Measurements from ENCODE around the gene NAXD.
"Not testable (repeated sequence)": the region's sequence is repeated elsewhere in the genome, so short reads cannot be mapped to it uniquely, and the experiment has no call there.

NAXD gene

GRCh38 chr13:110664673-110665072 is 49.3 kb downstream of the NAXD start:
- DNase-seq (ENCODE audit: low read depth), result no peak

DNA sequence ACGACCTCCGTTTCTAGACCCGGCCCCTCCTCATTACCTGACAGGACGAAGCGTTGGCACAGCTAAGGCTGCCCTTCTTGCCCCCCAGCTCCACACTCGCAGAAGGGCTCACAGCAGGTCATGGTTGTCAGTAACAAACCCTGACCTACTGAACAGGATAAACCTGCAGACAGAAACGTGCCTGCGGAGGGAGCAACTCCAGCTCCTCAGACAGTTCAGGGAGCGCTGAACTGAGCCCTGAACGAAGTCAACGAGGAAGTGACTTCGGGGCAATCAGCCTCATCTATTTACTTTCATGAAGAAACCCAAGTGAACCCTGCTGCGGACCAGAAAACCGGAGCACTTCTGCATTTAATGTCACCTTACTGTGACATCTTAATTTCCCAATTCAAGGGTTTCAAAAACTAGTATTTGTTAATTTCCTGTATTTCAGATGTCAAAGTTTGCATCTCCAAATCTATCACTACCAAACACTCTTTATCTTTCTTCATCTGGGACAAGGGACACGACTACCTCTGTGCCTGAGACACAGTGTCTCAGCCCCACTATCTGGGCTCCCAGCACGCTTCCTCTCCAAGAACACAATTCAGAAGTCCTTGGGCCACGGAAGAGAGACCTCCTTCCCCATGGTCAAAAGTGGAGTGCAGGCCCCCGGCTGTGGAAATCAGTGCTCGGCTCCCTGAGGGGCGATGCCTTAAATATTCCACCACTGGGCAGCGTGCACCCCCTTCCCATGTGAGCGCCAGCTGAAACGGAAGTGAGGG is 50.3 kb downstream of the NAXD start:
- DNase-seq (ENCODE audit: low read depth), result no peak

DNA sequence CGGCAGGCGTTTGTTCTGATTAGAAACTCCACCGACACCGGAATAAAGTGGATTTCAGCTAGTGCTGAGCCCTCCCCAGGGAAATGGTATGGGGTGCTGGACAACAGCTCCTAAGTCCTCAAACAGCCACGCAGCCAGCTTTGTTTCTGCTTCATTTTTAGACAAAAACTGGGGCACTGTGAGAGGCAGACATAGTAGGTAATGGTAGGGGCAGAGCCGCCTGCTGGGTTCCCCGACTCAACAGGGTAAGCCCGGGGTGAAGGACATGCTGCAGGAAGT is 50.8 kb downstream of the NAXD start:
- no peak for DNase-seq (ENCODE audit: low read depth)

DNA sequence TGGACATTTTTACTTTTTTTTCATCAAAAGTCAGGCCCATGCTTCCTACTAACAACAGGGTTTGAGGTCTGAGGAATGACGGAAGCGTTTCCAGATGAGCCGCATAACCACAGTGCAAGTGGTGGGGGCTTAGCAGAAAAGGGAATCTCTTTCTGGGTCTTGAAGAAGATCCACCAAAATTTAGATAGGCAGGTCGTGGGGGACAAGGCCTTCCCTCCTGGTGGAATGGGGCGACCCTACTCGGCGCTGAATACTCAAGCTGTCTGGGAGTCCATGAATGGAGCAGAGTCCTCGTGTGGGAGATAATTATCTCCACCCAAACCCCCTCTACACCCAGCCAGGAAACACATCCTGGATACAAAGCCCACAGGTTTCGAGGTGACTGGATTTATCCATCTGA is 53.7 kb downstream of the NAXD start:
- no peak for DNase-seq (ENCODE audit: low read depth)

DNA sequence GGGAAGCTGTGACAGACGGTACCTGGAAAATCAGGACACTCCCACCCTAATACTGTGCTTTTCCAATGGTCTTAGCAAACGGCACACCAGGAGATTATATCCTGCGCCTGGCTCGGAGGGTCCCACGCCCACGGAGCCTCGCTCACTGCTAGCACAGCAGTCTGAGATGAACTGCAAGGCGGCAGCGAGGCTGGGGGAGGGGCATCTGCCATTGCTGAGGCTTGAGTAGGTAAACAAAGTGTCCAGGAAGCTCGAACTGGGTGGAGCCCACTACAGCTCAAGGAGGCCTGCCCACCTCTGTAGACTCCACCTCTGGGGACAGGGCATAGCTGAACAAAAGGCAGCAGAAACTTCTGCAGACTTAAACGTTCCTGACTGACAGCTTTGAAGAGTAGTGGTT is 54.5 kb downstream of the NAXD start:
- not testable (repeated sequence) for DNase-seq (ENCODE audit: low read depth)

GRCh38 chr13:110676595-110677587 is 61.5 kb downstream of the NAXD start:
- no peak for DNase-seq (ENCODE audit: low read depth)

DNA sequence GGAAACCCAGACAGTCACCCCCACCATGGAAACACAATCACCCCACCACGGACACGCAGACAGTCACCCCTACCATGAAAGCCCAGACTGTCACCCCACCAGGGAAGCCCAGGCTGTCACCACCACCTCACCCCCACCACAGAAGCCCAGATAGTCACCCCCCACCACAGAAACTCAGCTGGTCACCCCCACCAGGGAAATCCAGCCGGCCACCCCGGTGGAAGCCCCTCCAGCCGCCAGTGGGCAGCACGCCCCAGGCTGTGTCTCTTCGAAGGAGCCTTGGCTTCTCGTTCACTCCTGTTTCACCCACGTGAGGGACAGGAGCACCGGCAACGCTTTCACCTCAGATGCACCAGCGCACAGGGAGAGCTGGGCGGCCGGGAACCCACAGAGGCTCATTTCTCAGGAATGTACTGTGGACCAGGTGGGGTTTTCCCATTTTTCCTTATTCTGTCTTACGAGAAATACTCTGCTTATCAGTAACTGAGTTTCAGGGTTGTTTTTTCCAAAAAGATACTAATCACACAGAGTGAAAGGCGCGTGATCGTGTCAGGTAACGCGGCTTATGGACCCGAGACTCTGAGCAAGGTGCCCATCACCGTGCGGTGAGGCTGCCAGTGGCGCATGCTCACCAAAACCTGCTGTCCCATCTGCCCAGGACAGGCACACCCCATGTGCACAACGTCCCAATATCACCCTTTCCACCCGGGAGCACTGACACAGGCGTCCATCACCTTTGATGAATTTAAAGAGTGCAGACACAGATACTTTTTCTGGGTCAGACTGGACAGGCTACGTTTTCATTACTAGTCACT is 62.6 kb downstream of the NAXD start:
- peak; percentile 75 for DNase-seq (ENCODE audit: low read depth)

- no peak for DNase-seq (ENCODE audit: low read depth)
Observed at GRCh38 chr13:110680852-110681251, 65.5 kb downstream of the NAXD start.

DNA sequence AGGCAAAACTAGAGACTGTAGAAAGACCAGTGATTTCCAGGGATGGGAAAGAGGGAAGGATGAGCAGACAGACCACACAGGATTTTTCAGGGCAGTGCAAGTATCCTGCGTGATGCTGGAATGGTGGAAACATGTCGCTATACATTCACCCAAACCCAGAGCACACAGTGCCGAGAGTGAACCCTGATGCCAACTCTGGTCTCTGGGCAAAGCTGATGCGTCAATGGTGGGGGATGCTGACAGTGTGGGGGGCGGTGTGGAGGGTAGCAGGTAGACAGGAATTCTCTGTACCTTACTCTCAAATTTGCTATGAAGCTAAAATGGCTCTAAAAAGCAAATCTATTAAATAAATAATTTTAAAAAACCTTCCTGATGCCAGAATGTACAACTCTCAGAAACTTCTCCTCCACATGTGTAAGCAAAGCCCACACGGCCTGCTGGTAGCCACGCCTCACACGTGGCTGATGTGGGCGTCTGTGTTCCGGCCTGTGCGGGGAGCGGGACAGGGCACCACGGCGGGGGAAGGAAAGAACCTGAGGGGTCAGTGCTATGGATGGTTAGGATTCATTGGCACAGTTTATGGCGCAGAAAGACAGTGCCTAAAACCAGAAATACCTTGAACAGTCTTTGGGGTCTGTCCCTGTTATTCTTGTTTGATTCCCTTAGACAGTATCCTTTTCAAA is 66.7 kb downstream of the NAXD start:
- no peak for DNase-seq (ENCODE audit: low read depth)

GRCh38 chr13:110682746-110683145 is 67.4 kb downstream of the NAXD start:
- no peak for DNase-seq (ENCODE audit: low read depth)

- DNase-seq (ENCODE audit: low read depth), result peak; percentile 43
Observed at GRCh38 chr13:110683203-110683883, 68.0 kb downstream of the NAXD start.

GRCh38 chr13:110683921-110684320 is 68.6 kb downstream of the NAXD start:
- no peak for DNase-seq (ENCODE audit: low read depth)

GRCh38 chr13:110684388-110685056 is 69.2 kb downstream of the NAXD start:
- no peak for DNase-seq (ENCODE audit: low read depth)

DNA sequence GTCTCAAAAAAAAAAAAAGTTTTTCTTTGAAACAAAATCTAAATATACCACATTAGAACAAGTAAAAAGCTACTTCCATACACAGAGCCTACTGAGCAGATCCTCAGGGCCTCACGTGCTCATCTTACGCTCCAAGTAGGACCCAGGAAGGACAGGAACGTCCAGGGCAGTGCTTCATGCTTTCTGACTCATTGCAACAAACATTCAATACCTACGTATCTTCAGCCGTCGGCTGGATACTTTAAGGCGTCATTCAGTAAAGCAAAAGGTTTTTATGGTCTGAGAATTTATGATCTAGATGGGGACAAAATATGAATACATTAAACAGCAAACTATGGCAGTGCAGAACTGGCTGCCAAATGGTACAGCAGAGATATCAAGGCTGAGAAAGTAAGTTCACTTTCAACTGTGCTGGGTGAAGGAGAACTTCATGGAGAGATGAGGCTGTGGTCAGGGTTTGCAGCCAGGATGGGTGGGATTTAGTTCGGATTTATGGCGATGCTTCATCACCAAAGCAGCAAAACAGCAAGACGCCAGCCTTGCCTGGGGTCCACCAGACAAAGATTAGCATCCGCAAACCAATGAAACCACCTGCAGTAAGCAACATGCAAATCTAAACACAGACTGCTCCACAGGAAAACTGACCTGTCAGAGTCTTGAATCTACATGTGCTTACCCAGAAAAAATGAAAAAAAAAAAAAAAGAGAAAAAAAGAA is 70.1 kb downstream of the NAXD start:
- DNase-seq (ENCODE audit: low read depth), result peak; percentile 77

- no peak for DNase-seq (ENCODE audit: low read depth)
Observed at GRCh38 chr13:110687736-110688135, 72.4 kb downstream of the NAXD start.

DNA sequence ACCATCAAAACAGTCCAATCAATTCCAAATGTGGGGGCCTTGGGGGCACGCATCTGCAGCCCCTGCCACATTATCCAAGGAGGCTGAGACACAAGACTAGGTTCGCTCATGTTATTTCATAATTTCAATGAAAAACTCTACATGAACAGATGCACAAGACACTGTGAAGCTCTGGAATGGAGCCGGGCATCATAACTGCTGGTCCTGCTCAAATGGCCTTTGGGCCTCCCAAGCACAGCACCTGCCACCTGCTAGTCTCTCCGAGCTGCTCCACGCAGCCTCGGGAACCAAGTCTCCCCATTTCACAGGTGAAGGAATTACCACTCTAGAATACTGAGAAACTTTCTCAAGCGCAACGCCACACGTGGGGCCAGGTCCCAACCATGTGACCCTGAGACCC is 73.7 kb downstream of the NAXD start:
- DNase-seq (ENCODE audit: low read depth), result no peak
